Thyroid gland (tissue), 4 donors: Measurements from ENCODE around the gene UBE2E2.

Source experiments
- POLR2A ChIP-seq, 2 donors: fragments of 450-650 bp; IDR thresholded peaks; one replicate each; pipeline ENCODE4 v1.6.1; 2017; ENCODE audit warnings: antibody characterized with exemption in 2 of 2, mild to moderate bottlenecking in 2 of 2, moderate library complexity in 1 of 2
- TF ChIP-seq, protein P1 (sequence below), 6 experiments: fragments of 200-600 bp in 3 of 6; fragments of 450-650 bp in 3 of 6; sonication (generic) in 3 of 6; IDR thresholded peaks; one replicate each; pipeline ENCODE4 v1.5.1; 2016 to 2019; ENCODE audit warnings: antibody characterized with exemption in 6 of 6, mild to moderate bottlenecking in 2 of 6, inconsistent platforms in 1 of 6, moderate library complexity in 1 of 6

DNA sequence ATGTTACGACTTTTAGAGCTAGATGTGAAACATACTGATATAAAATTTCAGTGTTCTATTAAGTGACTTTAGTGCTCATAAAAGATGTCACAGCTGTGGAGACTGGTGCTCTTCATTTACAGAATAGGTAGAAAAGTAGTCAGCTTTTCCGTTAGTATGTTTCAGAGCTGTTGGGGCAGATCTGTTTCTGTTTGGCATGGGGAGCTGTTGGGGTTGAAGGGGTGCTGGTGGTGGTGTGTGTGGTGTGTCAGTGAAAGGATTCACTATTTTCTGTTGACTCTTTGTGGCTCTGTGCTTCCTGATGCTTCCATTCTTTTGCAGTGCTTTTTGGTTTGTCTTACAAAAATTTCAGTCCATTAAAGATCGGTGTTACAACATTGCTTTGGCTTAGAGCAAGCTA lies 3.2 kb downstream of the UBE2E2 start:
- TF ChIP-seq, protein P1, sequence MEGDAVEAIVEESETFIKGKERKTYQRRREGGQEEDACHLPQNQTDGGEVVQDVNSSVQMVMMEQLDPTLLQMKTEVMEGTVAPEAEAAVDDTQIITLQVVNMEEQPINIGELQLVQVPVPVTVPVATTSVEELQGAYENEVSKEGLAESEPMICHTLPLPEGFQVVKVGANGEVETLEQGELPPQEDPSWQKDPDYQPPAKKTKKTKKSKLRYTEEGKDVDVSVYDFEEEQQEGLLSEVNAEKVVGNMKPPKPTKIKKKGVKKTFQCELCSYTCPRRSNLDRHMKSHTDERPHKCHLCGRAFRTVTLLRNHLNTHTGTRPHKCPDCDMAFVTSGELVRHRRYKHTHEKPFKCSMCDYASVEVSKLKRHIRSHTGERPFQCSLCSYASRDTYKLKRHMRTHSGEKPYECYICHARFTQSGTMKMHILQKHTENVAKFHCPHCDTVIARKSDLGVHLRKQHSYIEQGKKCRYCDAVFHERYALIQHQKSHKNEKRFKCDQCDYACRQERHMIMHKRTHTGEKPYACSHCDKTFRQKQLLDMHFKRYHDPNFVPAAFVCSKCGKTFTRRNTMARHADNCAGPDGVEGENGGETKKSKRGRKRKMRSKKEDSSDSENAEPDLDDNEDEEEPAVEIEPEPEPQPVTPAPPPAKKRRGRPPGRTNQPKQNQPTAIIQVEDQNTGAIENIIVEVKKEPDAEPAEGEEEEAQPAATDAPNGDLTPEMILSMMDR (IDR thresholded peaks at IDR 0.05), result no peak
- TF ChIP-seq POLR2A (IDR thresholded peaks at IDR 0.05), result no peak
